CD8-positive, alpha-beta memory T cell (primary cell): ENCODE results near the gene PRPF31. TPM values are rescaled to one million over a fixed set of nuclear protein-coding genes. Genes with fewer than 3 reads are reported as not detected.
A peak's percentile ranks its signal among the peaks of the same experiment; 100 is the strongest.

Source experiments
- CTCF ChIA-PET: fragments of 350-600 bp; sonication (Branson Sonifier 250); formaldehyde crosslinking; loops from one replicate; lab custom pipeline; 2021; ENCODE audit warnings: antibody characterized with exemption; lab: Charles Lee
- POLR2A ChIA-PET: fragments of 350-600 bp; sonication (Branson Sonifier 250); formaldehyde crosslinking; loops from one replicate; lab custom pipeline; 2021; ENCODE audit warnings: antibody characterized with exemption; lab: Charles Lee
- DNase-seq, 5 donors: peaks; one replicate each; pipeline versions ENCODE4 v3.0.0 to v3.0.0-alpha.2; 2020 to 2022; ENCODE audit warnings: mixed read lengths in 1 of 5
- H3K27ac ChIP-seq: one replicate; pipeline ENCODE4 v1.7.0; 2013; ENCODE audit warnings: low read depth, mild to moderate bottlenecking, low read length, moderate library complexity
- H3K27me3 ChIP-seq: 2 replicates; pipeline ENCODE4 v1.7.0; 2013; ENCODE audit warnings: low read length, mild to moderate bottlenecking; ENCODE audit not compliant: insufficient read depth, poor library complexity, severe bottlenecking
- H3K36me3 ChIP-seq: 2 replicates; pipeline ENCODE4 v1.7.0; 2013; ENCODE audit warnings: mild to moderate bottlenecking, low read length, moderate library complexity; ENCODE audit not compliant: insufficient read depth
- H3K4me1 ChIP-seq: 2 replicates; pipeline ENCODE4 v1.7.0; 2013; ENCODE audit warnings: mild to moderate bottlenecking, low read length, moderate library complexity; ENCODE audit not compliant: insufficient read depth
- H3K4me3 ChIP-seq: 2 replicates; pipeline ENCODE4 v1.7.0; 2013; ENCODE audit warnings: mild to moderate bottlenecking, low read length
- H3K9me3 ChIP-seq: 2 replicates; pipeline ENCODE4 v1.7.0; 2013; ENCODE audit warnings: mild to moderate bottlenecking, low read length
- H3K27ac Mint-ChIP-seq, 8 donors: one replicate each; pipeline ENCODE4 v1.8.0; 2020 to 2021; ENCODE audit warnings: mixed read lengths in 8 of 8, mild to moderate bottlenecking in 6 of 8, inconsistent platforms in 3 of 8, moderate library complexity in 3 of 8
- H3K27me3 Mint-ChIP-seq, 2 donors: one replicate each; pipeline ENCODE4 v1.8.0; 2020 to 2021; ENCODE audit warnings: mixed read lengths in 2 of 2, mild to moderate bottlenecking in 1 of 2, moderate library complexity in 1 of 2
- H3K36me3 Mint-ChIP-seq, 3 donors: one replicate each; pipeline ENCODE4 v1.8.0; 2020 to 2021; ENCODE audit warnings: mixed read lengths in 3 of 3, inconsistent platforms in 1 of 3, mild to moderate bottlenecking in 1 of 3
- H3K4me1 Mint-ChIP-seq, 3 donors: one replicate each; pipeline ENCODE4 v1.8.0; 2020 to 2021; ENCODE audit warnings: mixed read lengths in 3 of 3, inconsistent platforms in 1 of 3, mild to moderate bottlenecking in 1 of 3
- H3K4me3 Mint-ChIP-seq, 7 donors: one replicate each; pipeline ENCODE4 v1.8.0; 2020 to 2021; ENCODE audit warnings: mixed read lengths in 7 of 7, mild to moderate bottlenecking in 6 of 7, moderate library complexity in 4 of 7, inconsistent platforms in 2 of 7
- H3K9me3 Mint-ChIP-seq, 5 donors: one replicate each; pipeline ENCODE4 v1.8.0; 2020 to 2022; ENCODE audit warnings: mixed read lengths in 5 of 5, mild to moderate bottlenecking in 3 of 5, moderate library complexity in 2 of 5, inconsistent platforms in 1 of 5
- polyA plus RNA-seq: library from polyadenylated mRNA; unstranded; fragments of 300-500 nt; fragmentation: Illumina TruSeq; gene quantifications from one replicate; pipeline ENCODE4 v1.2.3, GENCODE V29; 2021
- total RNA-seq, 2 experiments: library from RNA; stranded (reverse); gene quantifications; one replicate each; pipeline ENCODE4 v1.2.3, GENCODE V29; 2021

Gene PRPF31
- total and polyA plus RNA-seq, 3 experiments from 2014 or later = 88.9 to 132 (median 123) TPM

- peaks cover 11% of the 10 kb centered on the region for H3K4me1 ChIP-seq
- ChIA-PET POLR2A (interaction anchor here (0.5 to 2.8 kb wide), 5 partner anchors 12 to 1177 kb away, joined by 3 to 19 read pairs (median 5); partner anchors contain the start of genes LENG8, MBOAT7, PRPF31 and TFPT), CTCF (no interaction called here)
- no peaks in the 10 kb centered on the region for H3K9me3 ChIP-seq
- Mint-ChIP-seq H3K9me3 (no peaks in the 10 kb centered on the region), H3K4me1 (peaks cover 21 to 37% (median 30%) of the 10 kb centered on the region in 3 donors), H3K36me3 (peaks cover 0 to 34% (median 0%) of the 10 kb centered on the region in 3 donors), H3K4me3 (peak within 1 kb of the TSS; percentile 86 to 100 (median 98)), H3K27ac (peak within 1 kb of the TSS; percentile 65 to 99 (median 97)), H3K27me3 (no peaks in the 10 kb centered on the region)
- H3K36me3 ChIP-seq = peaks cover 6% of the 10 kb centered on the region
- H3K27me3 ChIP-seq = no peaks in the 10 kb centered on the region
- peak within 1 kb of the TSS; percentile 91 for H3K4me3 ChIP-seq
- H3K27ac ChIP-seq = peak within 1 kb of the TSS; percentile 76
- DNase-seq = peak; percentile 96 to 100 (median 97)
Observed at GRCh38 chr19:54102421-54103169, 13.0 kb upstream of the PRPF31 start, which contains the start of gene NDUFA3. NDUFA3 (plus strand) TSS chr19:54102855; CDS start chr19:54102879, 24 bp downstream.

- Mint-ChIP-seq H3K4me3 (peak overlapping the region in 6 of 7 donors; percentile 23 to 86 (median 39)), H3K9me3 (no peaks in the 10 kb centered on the region), H3K36me3 (peaks cover 0 to 57% (median 0%) of the 10 kb centered on the region in 3 donors), H3K27ac (peak overlapping the region in 1 of 8 donors; percentile 75), H3K27me3 (no peaks in the 10 kb centered on the region), H3K4me1 (peaks cover 22 to 37% (median 30%) of the 10 kb centered on the region in 3 donors)
- Histone ChIP-seq H3K4me3 (no peak overlapping the region), H3K9me3 (no peaks in the 10 kb centered on the region), H3K27me3 (no peaks in the 10 kb centered on the region), H3K36me3 (peaks cover 12% of the 10 kb centered on the region), H3K27ac (no peak overlapping the region), H3K4me1 (peaks cover 11% of the 10 kb centered on the region)
- CTCF ChIA-PET = no interaction called here
- POLR2A ChIA-PET = interaction anchor here (1.0 kb wide), 1 partner anchor 10 kb away, joined by 4 read pairs; the partner anchor contains the start of genes PRPF31 and TFPT
- DNase-seq = no peak
Observed at GRCh38 chr19:54104998-54105715, 10.4 kb upstream of the PRPF31 start.

GRCh38 chr19:54105796-54106195, 9.8 kb upstream of the PRPF31 start:
- H3K36me3 Mint-ChIP-seq = peaks cover 0 to 62% (median 0%) of the 10 kb centered on the region in 3 donors
- POLR2A ChIA-PET = no interaction called here
- no peak for DNase-seq
- H3K27me3 Mint-ChIP-seq = no peaks in the 10 kb centered on the region
- H3K4me1 ChIP-seq = peaks cover 11% of the 10 kb centered on the region
- H3K4me1 Mint-ChIP-seq = peaks cover 25 to 38% (median 32%) of the 10 kb centered on the region in 3 donors
- H3K4me3 Mint-ChIP-seq = peak overlapping the region in 4 of 7 donors; percentile 24 to 86 (median 54)
- peaks cover 12% of the 10 kb centered on the region for H3K36me3 ChIP-seq
- H3K27me3 ChIP-seq = no peaks in the 10 kb centered on the region
- H3K4me3 ChIP-seq = no peak overlapping the region
- H3K27ac Mint-ChIP-seq = no peak overlapping the region
- H3K27ac ChIP-seq = no peak overlapping the region
- H3K9me3 ChIP-seq = no peaks in the 10 kb centered on the region
- no peaks in the 10 kb centered on the region for H3K9me3 Mint-ChIP-seq
- CTCF ChIA-PET = no interaction called here

GRCh38 chr19:54106716-54107115, 8.8 kb upstream of the PRPF31 start:
- peak overlapping the region in 1 of 7 donors; percentile 40 for H3K4me3 Mint-ChIP-seq
- no peak overlapping the region for H3K4me3 ChIP-seq
- peaks cover 11% of the 10 kb centered on the region for H3K4me1 ChIP-seq
- peaks cover 12% of the 10 kb centered on the region for H3K36me3 ChIP-seq
- no peaks in the 10 kb centered on the region for H3K9me3 ChIP-seq
- H3K27ac ChIP-seq = no peak overlapping the region
- H3K27me3 Mint-ChIP-seq = no peaks in the 10 kb centered on the region
- CTCF ChIA-PET = interaction anchor here (2.5 kb wide), 1 partner anchor 9 kb away, joined by 5 read pairs; the partner anchor contains the start of genes PRPF31 and TFPT
- H3K36me3 Mint-ChIP-seq = peaks cover 0 to 65% (median 0%) of the 10 kb centered on the region in 3 donors
- POLR2A ChIA-PET = no interaction called here
- no peaks in the 10 kb centered on the region for H3K27me3 ChIP-seq
- peaks cover 23 to 36% (median 29%) of the 10 kb centered on the region in 3 donors for H3K4me1 Mint-ChIP-seq
- H3K27ac Mint-ChIP-seq = peak overlapping the region in 1 of 8 donors; percentile 27
- no peaks in the 10 kb centered on the region for H3K9me3 Mint-ChIP-seq
- DNase-seq = no peak

GRCh38 chr19:54107876-54108490, 7.6 kb upstream of the PRPF31 start:
- no peaks in the 10 kb centered on the region for H3K9me3 ChIP-seq
- no peaks in the 10 kb centered on the region for H3K27me3 ChIP-seq
- Mint-ChIP-seq H3K27me3 (no peaks in the 10 kb centered on the region), H3K4me1 (peaks cover 17 to 29% (median 23%) of the 10 kb centered on the region in 3 donors), H3K27ac (peak overlapping the region in 2 of 8 donors; percentile 12 to 93), H3K9me3 (no peaks in the 10 kb centered on the region), H3K36me3 (peaks cover 0 to 64% (median 1%) of the 10 kb centered on the region in 3 donors), H3K4me3 (no peak overlapping the region)
- ChIA-PET POLR2A (no interaction called here), CTCF (interaction anchor here (2.5 kb wide), 1 partner anchor 8 kb away, joined by 5 read pairs; the partner anchor contains the start of genes PRPF31 and TFPT)
- H3K4me1 ChIP-seq = peaks cover 7% of the 10 kb centered on the region
- peak in 1 of 5 donors; percentile 35 for DNase-seq
- no peak overlapping the region for H3K27ac ChIP-seq
- H3K36me3 ChIP-seq = peaks cover 12% of the 10 kb centered on the region
- no peak overlapping the region for H3K4me3 ChIP-seq

GRCh38 chr19:54108496-54108895, 7.1 kb upstream of the PRPF31 start:
- Histone ChIP-seq H3K27ac (no peak overlapping the region), H3K36me3 (peaks cover 12% of the 10 kb centered on the region), H3K4me1 (peaks cover 2% of the 10 kb centered on the region), H3K9me3 (no peaks in the 10 kb centered on the region), H3K4me3 (no peak overlapping the region), H3K27me3 (no peaks in the 10 kb centered on the region)
- POLR2A ChIA-PET = no interaction called here
- DNase-seq = no peak
- Mint-ChIP-seq H3K27ac (no peak overlapping the region), H3K27me3 (no peaks in the 10 kb centered on the region), H3K4me1 (peaks cover 15 to 30% (median 23%) of the 10 kb centered on the region in 3 donors), H3K36me3 (peaks cover 0 to 67% (median 1%) of the 10 kb centered on the region in 3 donors), H3K4me3 (peak overlapping the region in 1 of 7 donors; percentile 13), H3K9me3 (no peaks in the 10 kb centered on the region)
- CTCF ChIA-PET = interaction anchor here (2.5 kb wide), 1 partner anchor 8 kb away, joined by 5 read pairs; the partner anchor contains the start of genes PRPF31 and TFPT

- no peak overlapping the region for H3K4me3 ChIP-seq
- peaks cover 22 to 35% (median 29%) of the 10 kb centered on the region in 3 donors for H3K4me1 Mint-ChIP-seq
- POLR2A ChIA-PET = no interaction called here
- no peak overlapping the region for H3K27ac ChIP-seq
- no peak overlapping the region for H3K4me3 Mint-ChIP-seq
- peaks cover 10% of the 10 kb centered on the region for H3K4me1 ChIP-seq
- H3K27me3 Mint-ChIP-seq = no peaks in the 10 kb centered on the region
- H3K9me3 Mint-ChIP-seq = no peaks in the 10 kb centered on the region
- H3K36me3 ChIP-seq = peaks cover 12% of the 10 kb centered on the region
- no peaks in the 10 kb centered on the region for H3K27me3 ChIP-seq
- H3K9me3 ChIP-seq = no peaks in the 10 kb centered on the region
- H3K36me3 Mint-ChIP-seq = peaks cover 0 to 67% (median 1%) of the 10 kb centered on the region in 3 donors
- DNase-seq = peak in 1 of 5 donors; percentile 36
- CTCF ChIA-PET = no interaction called here
- H3K27ac Mint-ChIP-seq = no peak overlapping the region
Observed at GRCh38 chr19:54109651-54110050, 5.9 kb upstream of the PRPF31 start.
